ENCODE measurements around the gene ZBTB45.

GRCh38 chr19:58522709-58523108 is 3.1 kb upstream of the ZBTB45 start:
- TF ChIP-seq CTCF (IDR thresholded peaks at IDR 0.05; ENCODE audit: low read depth, low read length) (no peak), POLR2A (IDR thresholded peaks at IDR 0.05; ENCODE audit: extremely low read depth, insufficient read length) (no peak), MAX (IDR thresholded peaks at IDR 0.05; ENCODE audit: low read depth, low read length) (no peak), MYC (IDR thresholded peaks at IDR 0.05; ENCODE audit: low read depth, low read length) (no peak)

All from NB4 (cell line).